Chondrocyte (in vitro differentiated cells): ENCODE measurements around the gene GRIP1. TPM values are rescaled to one million over a fixed set of nuclear protein-coding genes. Genes with fewer than 3 reads are reported as not detected.

Experiments used
- DNase-seq: peaks from one replicate; pipeline ENCODE4 v3.0.0; 2021; ENCODE audit warnings: mixed read lengths, low spot score
- H3K27ac Mint-ChIP-seq: one replicate; pipeline ENCODE4 v1.8.0; 2021; ENCODE audit warnings: mild to moderate bottlenecking, moderate library complexity, mixed read lengths; ENCODE audit not compliant: unreplicated experiment
- H3K27me3 Mint-ChIP-seq: 2 replicates; pipeline ENCODE4 v1.8.0; 2021; ENCODE audit warnings: low read depth, mixed read lengths
- H3K36me3 Mint-ChIP-seq: 2 replicates; pipeline ENCODE4 v1.8.0; 2021; ENCODE audit warnings: low read depth, mixed read lengths
- H3K4me1 Mint-ChIP-seq: 2 replicates; pipeline ENCODE4 v1.8.0; 2021; ENCODE audit warnings: low read depth, mild to moderate bottlenecking, mixed read lengths
- H3K4me3 Mint-ChIP-seq: one replicate; pipeline ENCODE4 v1.8.0; 2021; ENCODE audit warnings: mild to moderate bottlenecking, moderate library complexity, mixed read lengths; ENCODE audit not compliant: unreplicated experiment
- H3K9me3 Mint-ChIP-seq: 2 replicates; pipeline ENCODE4 v1.8.0; 2021; ENCODE audit warnings: low read depth, mixed read lengths
- CTCF ChIP-seq: fragments of 200-600 bp; sonication (generic); IDR thresholded peaks from 2 replicates; pipeline ENCODE4 v1.5.0; 2021; ENCODE audit warnings: antibody characterized with exemption, mild to moderate bottlenecking, moderate library complexity
- total RNA-seq: library from RNA; stranded (reverse); gene quantifications from 3 replicates; pipeline ENCODE4 v1.2.1, GENCODE V29; 2021

GRIP1 gene
- total RNA-seq, 1 donor from 2014 or later: 5.0 TPM

DNA sequence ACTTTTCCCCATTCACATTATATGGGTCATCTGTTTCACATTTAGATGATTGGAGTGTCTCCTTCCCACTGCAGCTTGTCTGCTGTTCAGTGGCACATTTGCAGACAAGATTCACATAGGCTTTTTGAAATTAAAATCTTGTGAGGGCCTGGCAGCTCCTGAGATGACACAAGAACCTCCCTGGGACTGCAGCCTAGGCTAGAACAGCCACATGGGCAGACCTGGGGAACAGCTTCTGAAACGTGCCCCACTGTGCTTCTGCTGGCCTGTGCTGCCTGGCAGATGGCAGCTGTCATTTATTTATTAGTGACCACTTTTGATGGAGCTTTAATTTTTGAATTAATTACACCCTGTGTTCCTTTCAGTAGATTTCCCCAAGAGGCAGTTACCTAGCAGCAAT lies 137.4 kb downstream of the GRIP1 start:
- no peak for DNase-seq
- Mint-ChIP-seq H3K9me3 (no peaks in the 10 kb centered on the region), H3K36me3 (no peaks in the 10 kb centered on the region), H3K4me3 (no peak overlapping the region), H3K27ac (no peak overlapping the region), H3K4me1 (no peaks in the 10 kb centered on the region), H3K27me3 (no peaks in the 10 kb centered on the region)
- TF ChIP-seq CTCF: no peak

GRCh38 chr12:66539431-66539830 lies 139.4 kb downstream of the GRIP1 start:
- TF ChIP-seq CTCF: no peak

DNA sequence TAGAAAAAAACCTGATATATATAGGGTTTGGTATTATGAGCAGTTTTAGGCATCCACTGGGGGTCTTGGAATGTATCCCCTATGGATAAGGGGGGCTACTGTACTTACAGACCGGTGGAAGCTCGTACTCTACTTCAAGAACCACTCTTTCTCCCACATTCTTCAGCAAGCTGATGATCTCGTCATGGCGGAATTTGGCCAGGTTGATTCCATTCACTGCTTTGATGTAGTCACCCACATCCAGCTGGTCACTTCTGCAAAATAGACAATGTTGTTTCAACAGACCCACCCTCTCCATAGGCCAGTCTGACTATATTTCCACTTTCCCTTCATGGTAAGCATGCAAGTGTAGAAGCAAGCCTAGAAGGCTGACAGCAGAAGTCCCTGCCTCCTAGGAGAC lies 139.9 kb downstream of the GRIP1 start:
- Mint-ChIP-seq H3K4me1 (no peaks in the 10 kb centered on the region), H3K27ac (no peak overlapping the region), H3K9me3 (no peaks in the 10 kb centered on the region), H3K36me3 (no peaks in the 10 kb centered on the region), H3K4me3 (no peak overlapping the region), H3K27me3 (no peaks in the 10 kb centered on the region)
- TF ChIP-seq CTCF: no peak
- DNase-seq: no peak

More at GRCh38 chr12:66539431-66539830, 139.4 kb downstream of the GRIP1 start:
- Mint-ChIP-seq H3K4me1 (no peaks in the 10 kb centered on the region), H3K9me3 (no peaks in the 10 kb centered on the region), H3K36me3 (no peaks in the 10 kb centered on the region), H3K4me3 (no peak overlapping the region), H3K27me3 (no peaks in the 10 kb centered on the region), H3K27ac (no peak overlapping the region)
- DNase-seq: no peak

GRCh38 chr12:66537876-66538275 lies 141.0 kb downstream of the GRIP1 start:
- Mint-ChIP-seq H3K36me3 (no peaks in the 10 kb centered on the region), H3K27ac (no peak overlapping the region), H3K27me3 (no peaks in the 10 kb centered on the region), H3K4me1 (no peaks in the 10 kb centered on the region), H3K4me3 (no peak overlapping the region), H3K9me3 (no peaks in the 10 kb centered on the region)
- TF ChIP-seq CTCF: no peak
- no peak for DNase-seq

DNA sequence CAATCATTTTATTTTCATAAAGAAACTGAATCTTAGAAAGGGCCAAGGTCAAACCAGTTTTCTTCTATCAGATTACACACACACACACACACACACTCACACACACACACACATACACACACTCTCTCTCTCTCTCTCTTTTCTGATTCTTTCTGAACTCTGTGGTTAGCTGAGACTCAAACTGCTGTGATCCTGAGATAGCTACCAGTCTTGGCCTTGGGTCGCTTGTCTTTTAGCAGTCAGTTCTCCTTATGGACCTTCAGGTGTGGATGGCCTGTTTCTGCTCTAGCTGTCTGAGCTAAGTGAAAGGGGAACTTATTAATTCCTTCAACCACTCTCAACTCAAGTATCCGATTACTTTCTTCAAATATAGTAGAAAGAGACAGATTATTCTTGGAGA lies 145.1 kb downstream of the GRIP1 start:
- Mint-ChIP-seq H3K4me1 (no peaks in the 10 kb centered on the region), H3K27me3 (no peaks in the 10 kb centered on the region), H3K9me3 (peaks cover 7% of the 10 kb centered on the region), H3K36me3 (peaks cover under 1% of the 10 kb centered on the region), H3K27ac (no peak overlapping the region), H3K4me3 (no peak overlapping the region)
- DNase-seq: no peak
- TF ChIP-seq CTCF: no peak
